PFSK-1 (cell line): ENCODE results near the gene FAM20C.
A peak's percentile ranks its signal among the peaks of the same experiment; 100 is the strongest.

Experiments
- FOXP2 ChIP-seq: optimal IDR thresholded peaks from 2 replicates; pipeline ENCODE3; 2011; ENCODE audit warnings: borderline replicate concordance, control low read depth, inconsistent platforms; ENCODE audit not compliant: insufficient read depth; ENCODE audit errors: extremely low read length, extremely low read depth
- POLR2AphosphoS5 ChIP-seq: IDR thresholded peaks from 2 replicates; pipeline ENCODE4 v1.6.1; 2012; ENCODE audit warnings: low read depth, mild to moderate bottlenecking, control low read depth, low read length, moderate library complexity
- SIN3A ChIP-seq: IDR thresholded peaks from 2 replicates; pipeline ENCODE4 v1.6.1; 2012; ENCODE audit warnings: mild to moderate bottlenecking, low read length, moderate library complexity, borderline replicate concordance; ENCODE audit not compliant: insufficient read depth
- TAF1 ChIP-seq: IDR thresholded peaks from 2 replicates; pipeline ENCODE4 v1.6.1; 2012; ENCODE audit warnings: low read length, control low read depth, borderline replicate concordance; ENCODE audit not compliant: insufficient read depth
- TF ChIP-seq, protein P1 (sequence below), 2 experiments: IDR thresholded peaks; 2 replicates each; pipeline versions ENCODE4 v1.6.1 to v1.8.0; 2011 to 2012; ENCODE audit warnings: low read depth in 2 of 2, low read length in 2 of 2, control low read depth in 1 of 2, inconsistent platforms in 1 of 2, mild to moderate bottlenecking in 1 of 2, moderate library complexity in 1 of 2; ENCODE audit not compliant: insufficient read depth in 1 of 2

FAM20C gene

DNA sequence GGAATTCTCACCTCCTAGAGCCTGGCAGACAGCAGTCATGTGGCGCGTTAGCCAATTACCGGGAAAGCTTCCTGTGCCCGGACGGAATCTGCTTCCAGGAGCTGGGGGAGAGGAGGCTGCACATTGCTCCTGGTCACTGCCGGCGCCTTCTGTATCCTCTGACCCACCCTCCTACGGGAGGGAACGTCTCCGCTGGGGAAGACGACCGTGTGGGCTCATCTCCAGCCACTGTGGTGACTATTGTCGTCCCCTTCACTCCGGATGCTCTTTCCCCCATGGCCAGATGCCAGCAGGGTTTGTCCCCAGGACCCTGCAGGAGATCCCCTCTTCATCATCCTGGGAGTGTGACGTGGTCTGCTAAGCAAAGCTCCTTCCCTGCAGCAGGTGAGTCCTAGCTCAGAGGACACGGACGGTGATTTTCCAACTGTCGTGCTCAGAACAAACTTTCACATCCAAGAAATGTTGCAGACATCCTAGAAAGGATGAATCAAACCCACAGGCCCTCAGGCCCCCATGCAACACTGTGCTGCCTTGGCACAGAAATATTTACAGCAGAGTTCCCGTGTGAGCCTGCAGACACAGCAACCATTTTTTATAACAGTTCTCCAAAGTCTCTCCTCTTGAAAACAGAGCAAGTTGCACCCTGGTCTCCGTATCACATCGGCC, 29.6 kb upstream of the FAM20C start:
- TF ChIP-seq, protein P1, sequence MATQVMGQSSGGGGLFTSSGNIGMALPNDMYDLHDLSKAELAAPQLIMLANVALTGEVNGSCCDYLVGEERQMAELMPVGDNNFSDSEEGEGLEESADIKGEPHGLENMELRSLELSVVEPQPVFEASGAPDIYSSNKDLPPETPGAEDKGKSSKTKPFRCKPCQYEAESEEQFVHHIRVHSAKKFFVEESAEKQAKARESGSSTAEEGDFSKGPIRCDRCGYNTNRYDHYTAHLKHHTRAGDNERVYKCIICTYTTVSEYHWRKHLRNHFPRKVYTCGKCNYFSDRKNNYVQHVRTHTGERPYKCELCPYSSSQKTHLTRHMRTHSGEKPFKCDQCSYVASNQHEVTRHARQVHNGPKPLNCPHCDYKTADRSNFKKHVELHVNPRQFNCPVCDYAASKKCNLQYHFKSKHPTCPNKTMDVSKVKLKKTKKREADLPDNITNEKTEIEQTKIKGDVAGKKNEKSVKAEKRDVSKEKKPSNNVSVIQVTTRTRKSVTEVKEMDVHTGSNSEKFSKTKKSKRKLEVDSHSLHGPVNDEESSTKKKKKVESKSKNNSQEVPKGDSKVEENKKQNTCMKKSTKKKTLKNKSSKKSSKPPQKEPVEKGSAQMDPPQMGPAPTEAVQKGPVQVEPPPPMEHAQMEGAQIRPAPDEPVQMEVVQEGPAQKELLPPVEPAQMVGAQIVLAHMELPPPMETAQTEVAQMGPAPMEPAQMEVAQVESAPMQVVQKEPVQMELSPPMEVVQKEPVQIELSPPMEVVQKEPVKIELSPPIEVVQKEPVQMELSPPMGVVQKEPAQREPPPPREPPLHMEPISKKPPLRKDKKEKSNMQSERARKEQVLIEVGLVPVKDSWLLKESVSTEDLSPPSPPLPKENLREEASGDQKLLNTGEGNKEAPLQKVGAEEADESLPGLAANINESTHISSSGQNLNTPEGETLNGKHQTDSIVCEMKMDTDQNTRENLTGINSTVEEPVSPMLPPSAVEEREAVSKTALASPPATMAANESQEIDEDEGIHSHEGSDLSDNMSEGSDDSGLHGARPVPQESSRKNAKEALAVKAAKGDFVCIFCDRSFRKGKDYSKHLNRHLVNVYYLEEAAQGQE (IDR thresholded peaks at IDR 0.05; ENCODE audit: insufficient read depth in 1 of 2, low read depth in 2 of 2, low read length in 2 of 2), result 0 out of 4 replicates have a peak, but pooled peaks of 1 of the 2 experiments have one; percentile 35
- no peak for TF ChIP-seq SIN3A

DNA sequence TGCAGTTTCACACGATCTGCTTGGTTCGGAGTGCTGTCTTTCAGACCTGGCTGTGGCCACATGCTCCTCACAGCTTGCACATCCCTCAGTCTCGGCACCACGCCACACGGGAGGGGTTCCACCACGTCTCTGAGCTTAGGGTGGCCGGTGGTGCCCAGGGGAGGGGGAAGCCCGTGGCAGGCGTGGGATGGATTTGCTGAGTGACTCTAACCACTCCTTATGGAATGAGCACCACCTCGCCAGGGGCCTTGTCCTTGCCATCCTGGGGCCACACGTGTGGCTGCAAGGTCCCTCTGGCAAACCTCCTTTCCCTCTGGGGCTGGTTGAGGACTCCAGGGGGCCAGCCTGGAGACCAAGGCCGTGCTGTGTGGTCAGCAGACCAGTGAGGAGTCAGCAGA, 29.1 kb upstream of the FAM20C start:
- TF ChIP-seq POLR2AphosphoS5 (no peak), FOXP2 (no peak), SIN3A (no peak), TAF1 (no peak)
- TF ChIP-seq, protein P1 (IDR thresholded peaks at IDR 0.05; ENCODE audit: insufficient read depth in 1 of 2, low read depth in 2 of 2, low read length in 2 of 2), result no peak

DNA sequence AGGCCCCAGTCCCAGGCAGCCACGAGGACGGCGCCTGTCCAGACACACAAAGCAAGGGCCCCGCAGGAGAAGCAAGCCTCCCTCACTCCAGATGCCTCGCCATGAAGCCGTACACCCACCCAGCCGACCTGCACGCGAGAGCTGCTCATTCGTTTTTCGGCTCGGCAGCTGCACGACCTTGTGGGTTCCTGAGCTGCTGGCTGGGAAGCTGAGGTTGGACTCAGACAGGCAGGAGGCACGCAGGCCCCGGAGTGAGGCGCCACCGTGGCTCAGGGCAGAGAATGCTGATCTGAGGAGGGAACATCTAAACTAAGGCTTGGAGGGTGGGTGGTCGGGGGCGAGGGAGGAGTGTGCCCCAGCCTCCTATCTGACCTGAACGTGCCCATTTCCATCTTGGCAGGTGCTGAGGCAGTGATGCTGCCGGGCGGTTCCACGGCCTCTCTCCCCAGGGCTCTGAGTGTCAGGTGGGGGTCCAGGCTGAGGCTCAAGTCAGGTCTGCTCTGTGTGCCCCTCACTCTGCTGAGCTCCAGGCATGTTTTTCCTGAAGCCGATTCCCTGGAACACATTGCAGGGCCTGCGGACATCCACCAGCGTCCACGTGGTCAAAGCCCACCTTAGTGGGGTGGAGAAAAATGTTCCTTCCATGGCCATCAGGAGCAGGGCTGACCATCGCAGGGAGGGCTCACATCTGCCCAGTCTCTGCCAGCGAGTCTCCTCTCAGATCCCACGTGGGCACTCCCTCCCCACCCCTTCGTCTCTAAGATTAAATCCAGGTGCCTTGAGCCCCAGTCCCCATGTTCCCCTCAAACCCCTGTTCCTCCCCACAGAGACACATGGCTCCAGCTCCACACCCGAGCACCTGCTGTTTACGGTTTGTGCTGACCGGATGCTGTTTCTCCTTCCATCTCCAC, 28.1 kb upstream of the FAM20C start:
- TF ChIP-seq SIN3A, result no peak
- no peak for TF ChIP-seq TAF1
- no peak for TF ChIP-seq POLR2AphosphoS5
- TF ChIP-seq, protein P1 (IDR thresholded peaks at IDR 0.05; ENCODE audit: insufficient read depth in 1 of 2, low read depth in 2 of 2, low read length in 2 of 2), result no peak
- TF ChIP-seq FOXP2, result no peak

DNA sequence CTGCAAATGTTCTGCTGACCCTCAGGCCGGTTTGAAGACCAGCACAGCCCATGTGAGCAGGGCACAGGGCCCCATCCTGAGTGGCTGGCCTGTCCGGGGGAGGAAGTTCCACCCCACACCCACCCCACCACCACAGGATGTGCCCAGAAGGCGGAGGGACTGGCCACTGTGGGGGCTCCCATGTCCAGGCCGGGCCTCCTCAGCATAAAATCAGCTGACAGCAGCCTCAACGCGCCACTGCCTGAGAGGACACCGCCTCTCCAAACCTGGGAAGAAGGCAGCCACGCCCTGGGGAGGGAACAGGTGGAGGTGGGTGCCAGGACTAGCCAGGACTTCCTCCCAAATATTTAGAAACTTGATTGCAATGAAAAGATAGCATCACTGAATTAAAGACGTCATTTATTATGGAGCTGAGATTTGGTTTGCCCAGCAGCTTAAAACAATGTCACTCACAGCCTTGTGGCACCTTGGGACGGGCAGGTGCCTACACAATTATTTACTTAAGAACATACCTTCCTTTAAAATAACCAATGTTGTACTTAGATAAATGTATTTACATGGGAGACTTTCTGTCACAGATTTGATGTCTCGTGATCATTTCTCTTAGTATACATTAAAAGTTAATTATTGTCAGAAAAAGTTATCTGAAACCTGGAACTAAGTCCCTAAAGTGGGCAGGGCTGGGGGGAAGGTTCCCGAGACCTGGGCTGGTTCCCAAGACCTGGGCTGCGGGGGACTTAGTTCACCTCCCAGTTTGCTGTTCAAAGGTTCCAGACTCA, 27.3 kb upstream of the FAM20C start:
- TF ChIP-seq FOXP2 (no peak), POLR2AphosphoS5 (no peak), TAF1 (no peak), SIN3A (no peak)
- TF ChIP-seq, protein P1 (IDR thresholded peaks at IDR 0.05; ENCODE audit: insufficient read depth in 1 of 2, low read depth in 2 of 2, low read length in 2 of 2), result no peak
